Mucosa of gallbladder (tissue), 1 donor: Measurements from ENCODE around the gene KLF11. TPM values are rescaled to one million over a fixed set of nuclear protein-coding genes. Genes with fewer than 3 reads are reported as not detected.
"Not testable (repeated sequence)": the region's sequence is repeated elsewhere in the genome, so short reads cannot be mapped to it uniquely, and the experiment has no call there.

Experiments
- DNase-seq: peaks from one replicate; pipeline ENCODE4 v3.0.0-alpha.2; 2020; ENCODE audit warnings: low spot score
- total RNA-seq: library from RNA; stranded (reverse); gene quantifications from one replicate; pipeline ENCODE4 v1.2.1, GENCODE V29; 2021
- donor health status: DM: no; HTN: no; CAD: no.

KLF11 gene
- total RNA-seq, 1 donor from 2014 or later, result 22.8 TPM

DNA sequence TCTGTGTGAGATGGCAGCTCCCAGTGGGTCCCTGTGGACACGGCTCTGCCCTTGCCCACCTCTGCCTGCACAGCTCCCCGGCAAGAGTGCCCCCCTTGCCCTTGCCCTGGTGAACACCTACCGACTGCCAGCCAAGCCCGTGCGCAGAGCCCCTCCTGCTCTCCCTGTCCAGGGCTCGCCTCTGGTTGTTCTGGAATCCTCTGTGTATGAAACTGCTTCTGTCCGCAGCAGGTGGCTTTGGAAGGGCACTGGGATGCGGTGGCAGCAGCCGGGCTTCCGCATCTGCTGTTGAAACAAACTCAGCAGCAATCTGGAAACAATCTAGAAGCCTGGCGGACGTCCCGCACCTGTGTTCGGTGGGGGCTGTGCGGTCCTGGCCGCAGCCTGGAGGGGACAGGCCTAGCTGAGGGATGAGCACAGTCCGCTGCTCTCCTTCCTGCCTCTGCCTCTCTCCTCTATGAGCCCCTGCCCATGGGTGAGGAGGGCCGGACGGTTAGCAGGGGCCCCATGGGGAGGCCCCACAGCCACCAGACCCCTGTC, 34.0 kb upstream of the KLF11 start:
- no peak for DNase-seq

DNA sequence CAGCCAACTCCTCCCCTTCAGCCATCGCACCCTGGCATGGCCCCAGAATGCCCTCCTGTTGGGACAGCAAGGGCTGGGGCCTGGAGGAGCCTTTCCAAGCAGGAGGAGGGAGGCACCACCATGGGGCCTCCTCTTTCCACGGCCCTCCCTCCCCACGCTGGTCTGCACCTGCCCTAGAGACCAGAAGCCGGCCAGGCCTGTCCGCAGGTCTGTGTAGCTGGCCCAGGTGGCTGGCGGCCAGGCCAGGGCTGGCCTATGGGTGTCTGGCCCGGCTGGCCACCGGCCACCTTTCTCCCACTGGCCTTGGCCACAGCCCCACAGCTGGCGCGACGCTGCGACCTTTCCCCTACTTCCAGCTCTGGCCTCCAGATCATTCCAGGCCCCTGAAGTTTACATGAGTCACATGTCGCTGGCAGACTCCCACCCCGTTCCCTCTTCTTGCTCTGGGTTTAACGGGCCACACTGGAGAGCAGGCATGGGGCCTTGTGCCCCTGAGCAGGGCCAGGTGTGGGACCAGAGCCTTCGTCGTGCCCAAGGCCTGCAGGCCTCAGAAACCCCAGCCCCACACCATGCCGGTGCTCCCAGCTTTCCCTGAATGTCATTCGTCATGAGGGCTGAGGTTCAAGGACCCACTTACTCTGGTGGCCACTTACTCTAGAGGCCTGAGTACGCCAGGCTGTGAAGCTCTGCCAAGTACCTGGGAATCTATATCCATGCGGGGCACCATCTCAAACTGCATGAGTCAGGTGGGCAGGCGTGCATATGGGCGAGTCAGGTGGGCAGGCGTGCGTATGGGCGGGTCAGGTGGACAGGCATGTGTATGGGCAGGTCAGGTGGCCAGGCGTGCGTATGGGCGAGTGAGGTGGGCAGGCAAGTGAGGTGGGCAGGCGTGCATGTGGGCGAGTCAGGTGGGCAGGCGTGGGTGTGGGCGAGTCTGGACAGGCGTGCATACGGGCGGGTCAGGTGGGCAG, 33.3 kb upstream of the KLF11 start:
- DNase-seq, result peak; percentile 60

DNA sequence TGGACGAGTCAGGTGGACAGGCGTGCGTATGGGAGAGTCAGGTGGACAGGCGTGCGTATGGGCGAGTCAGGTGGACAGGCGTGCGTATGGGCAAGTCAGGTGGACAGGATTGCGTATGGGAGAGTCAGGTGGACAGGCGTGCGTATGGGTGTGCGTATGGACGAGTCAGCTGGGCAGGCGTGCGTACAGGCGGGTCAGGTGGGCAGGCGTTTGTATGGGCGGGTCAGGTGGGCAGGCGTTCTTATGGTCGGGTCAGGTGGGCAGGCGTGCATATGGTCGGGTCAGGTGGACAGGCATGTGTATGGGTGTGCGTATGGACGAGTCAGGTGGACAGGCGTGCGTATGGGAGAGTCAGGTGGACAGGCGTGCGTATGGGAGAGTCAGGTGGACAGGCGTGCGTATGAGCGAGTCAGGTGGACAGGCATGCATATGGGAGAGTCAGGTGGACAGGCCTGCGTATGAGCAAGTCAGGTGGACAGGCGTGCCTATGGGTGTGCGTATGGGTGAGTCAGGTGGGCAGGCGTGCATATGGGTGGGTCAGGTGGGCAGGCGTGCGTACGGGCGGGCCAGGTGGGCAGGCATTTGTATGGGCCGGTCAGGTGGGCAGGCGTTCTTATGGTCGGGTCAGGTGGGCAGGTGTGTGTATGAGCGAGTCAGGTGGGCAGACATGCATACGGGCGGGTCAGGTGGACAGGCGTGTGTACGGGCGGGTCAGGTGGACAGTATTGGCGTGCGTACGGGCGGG, 32.3 kb upstream of the KLF11 start:
- DNase-seq, result not testable (repeated sequence)

DNA sequence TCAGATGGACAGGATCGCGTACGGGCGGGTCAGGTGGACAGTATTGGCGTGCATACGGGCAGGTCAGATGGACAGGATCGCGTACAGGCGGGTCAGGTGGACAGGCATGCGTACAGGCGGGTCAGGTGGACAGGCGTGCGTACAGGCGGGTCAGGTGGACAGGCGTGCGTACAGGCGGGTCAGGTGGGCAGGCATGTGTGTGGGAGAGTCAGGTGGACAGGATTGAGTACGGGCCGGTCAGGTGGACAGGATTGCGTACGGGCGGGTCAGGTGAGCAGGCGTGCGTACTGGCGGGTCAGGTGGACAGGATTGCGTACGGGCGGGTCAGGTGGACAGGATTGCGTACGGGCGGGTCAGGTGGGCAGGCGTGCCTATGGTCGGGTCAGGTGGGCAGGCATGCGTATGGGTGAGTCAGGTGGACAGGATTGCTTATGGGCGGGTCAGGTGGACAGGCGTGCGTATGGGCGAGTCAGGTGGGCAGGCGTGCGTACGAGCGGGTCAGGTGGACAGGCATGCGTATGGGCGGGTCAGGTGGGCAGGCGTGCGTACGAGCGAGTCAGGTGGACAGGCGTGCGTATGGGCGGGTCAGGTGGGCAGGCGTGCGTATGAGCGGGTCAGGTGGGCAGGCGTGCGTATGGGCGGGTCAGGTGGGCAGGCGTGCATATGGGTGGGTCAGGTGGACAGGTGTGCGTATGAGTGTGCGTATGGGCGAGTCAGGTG, 31.6 kb upstream of the KLF11 start:
- DNase-seq, result not testable (repeated sequence)

- DNase-seq, result not testable (repeated sequence)
Measured at GRCh38 chr2:10012366-10012962, 30.9 kb upstream of the KLF11 start.

DNA sequence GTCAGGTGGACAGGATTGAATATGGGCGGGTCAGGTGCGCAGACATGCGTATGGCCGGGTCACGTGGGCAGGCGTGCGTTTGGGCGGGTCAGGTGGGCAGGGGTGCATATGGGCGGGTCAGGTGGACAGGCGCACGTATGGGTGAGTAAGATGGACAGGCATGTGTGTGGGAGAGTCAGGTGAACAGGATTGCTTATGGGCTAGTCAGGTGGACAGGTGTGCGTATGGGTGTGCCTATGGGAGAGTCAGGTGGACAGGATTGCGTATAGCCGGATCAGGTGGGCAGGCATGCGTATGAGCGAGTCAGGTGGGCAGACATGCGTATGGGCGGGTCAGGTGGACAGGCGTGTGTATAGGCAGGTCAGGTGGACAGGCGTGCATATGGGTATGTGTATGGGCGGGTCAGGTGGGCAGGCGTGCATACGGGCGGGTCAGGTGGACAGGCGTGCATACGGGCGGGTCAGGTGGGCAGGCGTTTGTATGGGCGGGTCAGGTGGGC, 30.3 kb upstream of the KLF11 start:
- DNase-seq, result no peak

- DNase-seq, result not testable (repeated sequence)
Measured at GRCh38 chr2:10013651-10014417, 29.5 kb upstream of the KLF11 start.

- DNase-seq, result no peak
Measured at GRCh38 chr2:10014418-10015190, 28.7 kb upstream of the KLF11 start.

DNA sequence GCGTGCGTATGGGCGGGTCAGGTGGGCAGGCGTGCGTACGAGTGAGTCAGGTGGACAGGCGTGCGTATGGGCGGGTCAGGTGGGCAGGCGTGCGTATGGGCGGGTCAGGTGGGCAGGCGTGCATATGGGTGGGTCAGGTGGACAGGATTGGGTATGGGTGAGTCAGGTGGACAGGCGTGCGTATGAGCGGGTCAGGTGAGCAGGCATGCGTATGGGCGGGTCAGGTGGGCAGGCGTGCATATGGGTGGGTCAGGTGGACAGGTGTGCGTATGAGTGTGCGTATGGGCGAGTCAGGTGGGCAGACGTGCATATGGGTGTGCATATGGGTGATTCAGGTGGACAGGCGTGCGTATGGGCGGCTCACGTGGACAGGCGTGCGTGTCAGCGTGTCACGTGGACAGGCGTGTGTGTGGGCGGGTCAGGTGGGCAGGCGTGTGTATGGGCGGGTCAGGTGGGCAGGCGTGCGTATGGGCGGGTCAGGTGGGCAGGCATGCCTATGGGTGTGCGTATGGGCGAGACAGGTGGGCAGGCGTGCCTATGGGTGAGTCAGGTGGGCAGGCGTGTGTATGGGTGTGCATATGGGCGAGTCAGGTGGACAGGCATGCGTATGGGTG, 27.9 kb upstream of the KLF11 start:
- not testable (repeated sequence) for DNase-seq

- no peak for DNase-seq
Measured at GRCh38 chr2:10016001-10016801, 27.1 kb upstream of the KLF11 start.

DNA sequence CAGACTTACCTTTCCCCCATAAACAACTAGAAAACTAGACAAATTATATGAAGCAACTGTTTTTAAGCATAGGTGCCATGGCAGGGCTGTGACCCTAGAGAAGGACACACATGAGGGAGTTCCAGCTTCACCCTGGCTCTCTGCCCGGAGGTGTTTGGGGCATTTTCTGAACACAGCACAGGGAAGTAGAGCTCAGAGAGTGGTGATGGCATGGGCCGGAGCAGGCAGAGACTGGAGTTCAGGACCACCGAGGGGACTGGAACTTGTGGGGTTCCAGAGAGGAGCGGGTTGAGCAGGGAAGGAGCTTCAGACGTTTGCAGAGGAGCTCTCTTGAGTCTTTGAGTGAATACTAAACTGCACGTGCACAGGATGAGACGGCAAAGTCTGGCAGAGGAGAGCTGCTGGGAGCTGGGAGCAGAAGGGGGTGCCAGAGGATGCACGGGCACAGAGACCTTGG, 26.5 kb upstream of the KLF11 start:
- no peak for DNase-seq

DNA sequence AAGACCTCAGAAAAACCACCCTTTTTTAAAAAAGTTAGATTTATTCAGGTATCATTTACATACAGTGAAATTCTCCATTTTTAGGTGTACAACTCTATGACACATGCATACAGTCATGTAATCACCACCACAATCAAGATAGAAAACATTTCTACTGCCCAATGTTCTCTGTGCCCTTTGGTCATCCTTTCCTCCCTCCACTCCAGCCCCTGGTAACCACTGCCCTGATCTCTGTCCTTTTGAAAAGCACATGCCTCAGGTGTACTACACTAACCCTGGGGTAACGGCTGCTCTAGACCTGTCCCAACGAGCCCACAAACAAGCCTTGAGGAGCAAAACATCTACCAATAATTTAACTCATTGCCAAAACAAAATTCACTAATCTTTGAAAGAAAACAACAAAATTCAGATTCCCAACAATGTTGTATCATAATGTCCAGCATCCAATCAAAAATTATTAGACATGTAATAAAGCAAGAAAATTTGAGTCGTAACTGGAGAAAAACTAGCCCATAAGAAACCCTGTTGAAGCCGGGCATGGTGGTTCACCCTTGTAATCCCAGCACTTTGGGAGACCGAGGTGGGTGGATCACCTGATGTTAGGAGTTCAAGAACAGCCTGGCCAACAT, 25.9 kb upstream of the KLF11 start:
- no peak for DNase-seq

DNA sequence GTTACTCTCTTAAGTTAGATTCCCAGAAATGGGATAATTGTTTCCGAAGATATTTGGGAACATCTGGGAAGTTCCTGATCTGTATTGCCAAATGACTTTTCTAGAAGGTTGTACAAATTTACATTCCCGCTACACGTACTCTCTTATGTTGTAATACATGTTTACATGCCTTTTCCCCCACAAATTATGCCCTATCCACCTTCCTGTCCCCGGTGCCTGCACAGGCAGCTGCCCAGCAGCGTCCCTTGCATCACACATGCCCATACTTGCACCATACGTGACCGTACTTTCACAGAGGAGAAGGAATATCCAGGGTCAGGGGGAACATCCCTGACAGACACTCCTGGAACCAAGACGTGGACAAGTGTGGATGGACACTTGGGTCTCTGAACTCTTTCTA, 24.2 kb upstream of the KLF11 start:
- DNase-seq, result no peak

DNA sequence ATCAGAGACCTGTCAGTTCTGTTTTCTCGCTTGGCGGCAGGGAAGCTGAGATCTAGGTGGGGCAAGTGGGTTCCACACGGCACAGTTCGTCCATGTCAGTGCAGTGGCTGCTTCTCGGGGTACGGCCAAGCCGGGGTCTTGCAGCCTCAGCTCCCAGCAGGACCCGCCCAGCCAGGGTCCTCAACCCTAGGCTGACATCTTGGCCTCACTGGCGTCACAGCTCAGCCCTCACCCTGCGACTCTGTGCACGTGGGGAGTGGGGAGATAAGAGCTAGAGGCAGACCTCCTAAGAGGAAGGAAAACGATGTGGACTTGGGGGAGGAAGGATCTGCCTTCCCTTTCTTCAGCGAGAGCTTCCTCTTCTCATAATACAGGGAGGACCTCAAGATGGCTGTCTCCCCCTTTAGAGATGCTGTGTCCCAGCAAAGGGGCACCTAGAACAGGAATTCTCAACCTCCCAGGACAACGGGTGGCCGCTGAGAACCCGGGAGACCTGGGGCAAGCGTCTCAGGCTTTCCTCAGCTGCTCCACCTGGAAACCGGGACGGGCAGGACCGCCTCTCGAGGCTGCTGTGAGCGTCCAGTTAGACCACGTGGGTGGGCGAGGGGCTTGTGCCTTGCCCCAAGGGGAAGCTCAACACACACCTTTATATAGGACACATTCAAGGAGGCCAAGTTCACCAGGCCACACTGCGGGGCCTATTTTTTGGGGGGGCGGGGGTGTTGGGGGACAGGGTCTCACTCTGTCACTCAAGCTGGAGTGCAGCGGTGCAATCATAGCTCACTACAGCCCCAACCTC, 23.5 kb upstream of the KLF11 start:
- DNase-seq, result no peak

DNA sequence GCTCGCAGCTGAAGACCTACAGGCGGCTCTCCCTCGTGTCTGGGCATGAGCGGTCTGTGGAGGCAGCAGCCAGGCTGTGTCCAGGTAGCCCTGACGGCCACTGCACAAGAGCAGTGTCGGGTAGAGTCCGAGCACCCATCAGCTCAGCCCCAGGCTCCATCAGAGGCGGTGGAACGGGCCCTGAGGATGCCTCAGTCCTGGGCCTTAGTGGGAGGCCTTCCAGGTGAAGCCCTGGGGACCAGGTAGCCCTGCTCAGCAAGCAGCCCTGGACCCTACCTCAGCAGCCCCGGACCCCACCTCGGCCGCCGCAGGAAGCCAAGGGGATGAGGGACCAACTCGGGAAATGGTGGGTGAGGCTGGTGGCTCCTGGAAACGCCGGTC, 21.3 kb upstream of the KLF11 start:
- DNase-seq, result no peak

- DNase-seq, result no peak
Measured at GRCh38 chr2:10022445-10022844, 20.9 kb upstream of the KLF11 start.
